Dedifferentiated amniotic fluid mesenchymal stem cell (primary cell): Measurements from ENCODE around the gene OR10K1.
"Not testable (repeated sequence)": the region's sequence is repeated elsewhere in the genome, so short reads cannot be mapped to it uniquely, and the experiment has no call there.

Source experiments
- DNase-seq: peaks from one replicate; pipeline ENCODE4 v3.0.0-alpha.2; 2016; ENCODE audit errors: extremely low spot score

The OR10K1 gene

DNA sequence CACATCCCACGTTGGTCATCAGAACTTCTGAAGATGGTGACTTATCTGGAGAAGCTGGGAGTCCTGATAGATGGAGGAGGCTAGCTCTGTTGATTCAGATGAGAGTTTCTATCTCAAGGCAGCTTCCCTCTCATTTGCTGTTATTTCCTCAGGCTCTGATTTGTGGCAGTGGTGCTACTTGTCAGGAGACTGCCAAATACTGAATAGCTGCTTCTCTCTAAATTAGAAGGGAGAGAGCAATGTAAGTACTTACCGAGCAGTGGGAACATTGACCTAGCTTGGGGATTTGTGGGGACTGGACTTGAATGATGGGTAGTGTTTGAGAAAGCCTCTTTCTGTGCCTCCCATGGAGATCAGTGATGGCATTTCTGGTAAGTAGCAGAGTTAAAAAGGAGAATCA, at the start of gene OR10K1:
Gene OR10K1 (plus strand): TSS at position 301 of the 400 bp plus-strand sequence. CDS start 3,728 bp downstream, outside the sequence.
- no peak for DNase-seq

GRCh38 chr1:158414651-158415345, 46.8 kb upstream of the OR10K1 start:
- no peak for DNase-seq

DNA sequence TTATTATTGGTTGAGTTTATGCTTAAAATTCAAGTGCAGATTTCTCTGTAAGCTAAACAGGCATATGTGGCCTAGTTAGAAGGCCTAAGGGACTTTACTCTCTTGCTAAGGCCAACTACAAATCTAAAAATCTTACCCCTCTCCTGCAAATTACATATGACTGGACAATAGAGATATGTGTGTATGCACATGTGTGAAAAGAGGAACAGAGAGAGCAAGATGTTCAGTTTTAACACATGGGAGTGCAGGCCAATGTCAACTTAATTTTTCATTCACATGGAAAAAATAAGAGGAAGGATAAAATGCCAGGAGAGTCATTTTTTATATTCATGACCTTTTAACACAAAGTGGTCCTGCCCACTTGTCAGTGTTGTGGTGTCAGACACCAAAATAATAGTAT, 44.0 kb upstream of the OR10K1 start:
- no peak for DNase-seq

DNA sequence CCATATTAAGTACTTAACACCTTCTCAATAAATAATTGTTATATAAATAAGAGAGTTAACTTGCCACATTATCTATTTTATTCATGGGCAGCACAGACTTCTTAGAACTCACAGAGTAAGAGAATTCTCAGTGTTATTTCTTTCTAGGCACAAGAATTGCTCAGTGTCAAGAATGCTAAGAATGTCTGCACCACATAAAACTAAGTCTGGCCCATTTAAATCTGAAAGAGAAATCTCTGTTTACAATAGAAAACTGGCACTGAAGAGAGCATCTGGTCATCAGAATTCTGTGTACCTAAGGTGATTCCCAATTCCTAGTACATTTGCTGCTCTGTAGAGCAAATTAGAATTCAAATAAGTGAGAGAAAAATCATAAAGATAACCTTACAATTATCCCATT, 39.4 kb upstream of the OR10K1 start:
- DNase-seq, result no peak

DNA sequence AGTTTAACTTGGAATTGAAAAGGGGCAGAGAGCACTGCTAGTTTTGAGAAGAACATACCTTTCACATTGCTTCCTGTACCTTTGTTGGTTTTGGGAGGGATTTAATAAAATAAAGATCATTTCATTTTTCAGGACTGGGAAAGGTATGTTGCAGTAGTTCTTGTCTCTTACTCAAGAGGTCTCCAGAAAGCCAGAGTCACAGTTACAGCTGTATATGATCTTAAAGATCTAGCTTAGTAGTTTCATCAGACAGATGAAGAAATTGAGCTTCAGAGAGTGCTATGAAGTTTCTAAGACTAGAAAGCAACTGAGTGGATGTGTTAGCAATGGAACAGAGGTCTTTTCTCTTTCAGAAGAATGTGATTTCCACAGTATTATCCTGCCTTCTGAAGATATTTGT, 36.6 kb upstream of the OR10K1 start:
- no peak for DNase-seq

GRCh38 chr1:158426137-158426536, 35.5 kb upstream of the OR10K1 start, which contains the start of gene OR10K2:
Gene OR10K2, minus strand, starts transcription at chr1:158426237. Its CDS starts 5,371 bp downstream, at chr1:158420866.
- DNase-seq, result no peak

DNA sequence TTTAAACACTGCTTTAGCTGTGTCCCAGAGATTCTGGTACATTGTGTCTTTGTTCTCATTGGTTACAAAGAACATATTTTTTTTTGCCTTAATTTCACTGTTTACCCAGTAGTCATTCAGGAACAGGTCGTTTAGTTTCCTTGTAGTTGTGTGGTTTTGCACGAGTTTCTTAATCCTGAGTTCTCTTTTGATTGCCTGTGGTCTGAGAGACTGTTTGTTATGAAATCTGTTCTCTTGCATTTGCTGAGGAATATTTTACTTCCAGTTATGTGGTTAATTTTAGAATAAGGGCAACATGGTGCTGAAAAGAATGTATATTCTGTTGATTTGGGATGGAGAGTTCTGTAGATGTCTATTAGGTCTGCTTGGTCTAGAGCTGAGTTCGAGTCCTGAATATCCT, 31.5 kb upstream of the OR10K1 start:
- DNase-seq, result not testable (repeated sequence)

DNA sequence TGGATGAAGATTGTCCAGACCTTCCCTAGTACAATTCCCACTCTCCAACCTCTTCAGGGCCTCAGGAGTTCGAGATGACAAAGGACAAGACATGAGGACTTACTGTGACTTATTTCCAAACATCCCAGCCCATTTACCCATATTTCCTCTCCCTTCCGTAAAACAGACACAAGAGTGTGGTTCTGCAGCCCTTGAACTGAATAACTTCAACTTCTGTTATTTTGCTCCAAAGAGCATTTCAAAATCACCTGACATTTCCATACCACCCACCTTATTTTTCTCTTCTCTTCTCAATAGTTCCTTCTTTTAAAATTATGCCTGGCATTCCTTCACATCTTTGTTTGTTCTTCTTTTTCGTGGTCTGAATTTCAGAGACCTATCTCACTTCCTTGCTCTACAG, 26.9 kb upstream of the OR10K1 start:
- no peak for DNase-seq

- DNase-seq, result no peak
These were observed 16.3 kb upstream of the OR10K1 start for GRCh38 chr1:158445376-158445775.

- no peak for DNase-seq
These were observed 7.1 kb upstream of the OR10K1 start for GRCh38 chr1:158454537-158454936.

GRCh38 chr1:158457246-158457645, 4.4 kb upstream of the OR10K1 start:
- no peak for DNase-seq

- no peak for DNase-seq
These were observed 3.4 kb upstream of the OR10K1 start for GRCh38 chr1:158458263-158458662.

- DNase-seq, result no peak
These were observed 10.3 kb downstream of the OR10K1 start, which contains the start of gene OR10R2 for GRCh38 chr1:158471920-158472319. Gene OR10R2, plus strand, starts transcription at chr1:158472220. Its CDS starts 106 bp downstream, at chr1:158472326.

DNA sequence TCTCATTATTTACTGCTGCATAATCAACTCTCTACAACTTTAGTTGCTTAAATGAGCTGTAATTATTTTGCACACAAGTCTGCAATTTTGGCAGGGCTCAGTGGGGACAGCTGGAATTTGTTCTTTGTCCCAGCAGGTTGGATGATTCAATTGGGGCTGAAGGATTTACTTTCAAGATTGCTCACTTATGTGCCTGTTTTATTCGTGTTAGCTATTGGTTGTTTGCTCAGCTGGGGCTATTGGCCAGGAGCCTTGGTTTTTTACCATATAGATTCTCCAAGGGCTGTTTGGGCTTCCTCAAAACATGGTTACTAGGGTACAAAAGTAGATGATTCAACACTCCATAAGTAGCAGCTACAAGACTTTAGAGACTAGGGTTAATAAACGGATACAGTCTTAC, 23.8 kb downstream of the OR10K1 start:
- DNase-seq, result no peak

GRCh38 chr1:158491316-158491715, 29.7 kb downstream of the OR10K1 start:
- no peak for DNase-seq

- DNase-seq, result no peak
These were observed 31.4 kb downstream of the OR10K1 start for GRCh38 chr1:158493054-158493453.

DNA sequence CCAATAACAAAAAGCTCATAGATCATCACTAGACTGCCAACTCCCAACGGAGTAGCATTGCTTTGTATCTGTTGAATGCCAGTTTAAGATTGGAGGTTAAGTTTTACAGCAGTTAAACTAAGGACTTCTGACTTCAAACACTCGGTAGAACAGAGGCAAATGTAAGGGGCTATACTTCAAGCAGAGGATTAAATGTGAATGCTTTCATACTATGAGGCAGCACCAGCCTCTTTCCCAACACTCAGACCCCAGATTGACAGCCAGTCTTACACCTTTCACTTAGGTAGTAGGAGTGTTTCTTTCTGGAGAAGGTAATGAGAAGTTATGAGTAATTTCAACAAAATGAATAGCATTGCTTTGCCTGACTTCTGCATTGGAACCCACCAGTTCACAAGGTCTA, 33.2 kb downstream of the OR10K1 start:
- DNase-seq, result no peak

DNA sequence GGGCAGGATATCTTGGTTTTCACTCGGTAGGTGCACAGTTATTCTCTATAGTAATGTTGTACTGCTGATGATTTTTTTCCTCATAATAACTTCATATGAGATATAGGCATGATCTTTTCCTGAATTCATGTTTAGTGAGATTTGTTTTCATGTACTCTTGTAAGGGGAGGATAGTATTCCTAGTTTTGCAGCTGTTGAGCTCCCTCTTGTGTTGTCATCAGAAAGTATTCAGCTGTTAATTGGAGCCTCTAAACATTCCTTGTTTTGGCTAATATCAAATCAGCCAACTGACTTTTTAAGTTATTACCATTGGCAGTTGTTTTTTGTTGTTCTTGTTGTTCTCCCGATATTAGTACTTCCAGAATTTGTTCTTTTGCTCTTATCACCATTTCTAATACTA, 34.7 kb downstream of the OR10K1 start:
- no peak for DNase-seq

DNA sequence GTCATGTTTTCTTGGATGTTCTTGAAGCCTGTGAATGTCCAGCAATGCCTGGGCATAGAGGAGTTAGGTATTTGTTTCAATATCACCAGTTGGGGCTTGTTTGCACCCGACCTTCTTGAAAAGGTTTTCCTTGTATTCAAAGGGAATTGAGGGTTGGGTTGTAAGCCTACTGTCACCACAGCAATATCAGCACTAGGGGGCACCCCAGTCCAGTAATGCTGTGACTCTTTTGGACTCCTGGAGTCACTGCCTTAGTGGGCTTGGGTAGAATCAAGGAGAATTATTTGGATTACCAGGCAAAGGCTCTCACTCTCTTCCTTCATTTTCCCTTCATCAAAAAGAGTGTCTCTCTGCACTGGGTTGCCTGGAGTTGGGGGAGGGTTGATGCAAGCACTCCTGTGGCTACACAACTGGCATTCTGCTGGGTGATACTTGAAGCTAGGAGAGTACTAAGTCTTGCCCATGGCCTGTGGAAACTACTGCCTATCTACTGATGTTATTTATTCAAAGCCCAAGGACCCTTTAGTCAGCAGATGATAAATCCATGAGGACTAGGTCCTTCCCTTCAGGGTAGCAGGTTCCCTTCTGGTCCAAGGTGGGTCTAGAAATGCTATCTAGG, 44.8 kb downstream of the OR10K1 start:
- DNase-seq, result no peak

- no peak for DNase-seq
These were observed 45.9 kb downstream of the OR10K1 start for GRCh38 chr1:158507511-158507910.

GRCh38 chr1:158509471-158510156, 48.0 kb downstream of the OR10K1 start:
- no peak for DNase-seq

GRCh38 chr1:158516966-158517365, 55.3 kb downstream of the OR10K1 start:
- no peak for DNase-seq
